Eye (tissue), 1 donor: ENCODE data around the gene MATN4.
A peak's percentile ranks its signal among the peaks of the same experiment; 100 is the strongest.

ENCODE experiments used
- DNase-seq: peaks from one replicate; pipeline ENCODE4 v3.0.0-alpha.2; 2015

Gene MATN4

GRCh38 chr20:45340951-45341350 lies 32.9 kb upstream of the MATN4 start:
- DNase-seq, result no peak

DNA sequence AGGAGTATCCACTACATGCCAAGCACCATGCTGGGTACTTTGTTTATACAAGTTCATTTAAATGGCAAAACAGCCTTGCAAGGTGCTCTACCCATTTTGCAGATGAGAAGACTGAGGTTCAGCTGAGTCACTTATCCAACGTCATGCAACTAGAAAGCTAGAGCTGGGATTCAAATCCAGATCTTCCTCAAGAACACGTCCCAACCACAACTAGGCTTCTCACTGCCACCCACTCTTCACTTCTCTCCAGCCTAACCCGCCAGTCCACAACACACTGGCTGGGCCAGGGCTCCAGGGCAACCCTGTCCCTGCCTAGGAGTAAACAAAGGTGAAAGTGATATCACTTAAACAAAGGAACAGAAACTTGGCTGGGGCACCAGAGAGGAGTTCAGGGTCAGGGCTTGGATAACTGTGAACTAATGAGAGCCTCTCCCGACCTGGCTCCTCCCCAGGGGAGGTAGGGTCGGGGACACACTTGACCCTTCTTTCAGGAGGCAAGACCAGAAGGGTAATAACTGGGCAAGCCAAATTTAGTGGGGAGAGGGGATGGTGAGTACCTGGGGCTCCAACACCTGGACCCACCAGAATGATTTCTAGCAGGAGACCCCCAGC lies 32.2 kb upstream of the MATN4 start:
- DNase-seq, result no peak

- no peak for DNase-seq
Observed at GRCh38 chr20:45339799-45340198, 31.7 kb upstream of the MATN4 start.

DNA sequence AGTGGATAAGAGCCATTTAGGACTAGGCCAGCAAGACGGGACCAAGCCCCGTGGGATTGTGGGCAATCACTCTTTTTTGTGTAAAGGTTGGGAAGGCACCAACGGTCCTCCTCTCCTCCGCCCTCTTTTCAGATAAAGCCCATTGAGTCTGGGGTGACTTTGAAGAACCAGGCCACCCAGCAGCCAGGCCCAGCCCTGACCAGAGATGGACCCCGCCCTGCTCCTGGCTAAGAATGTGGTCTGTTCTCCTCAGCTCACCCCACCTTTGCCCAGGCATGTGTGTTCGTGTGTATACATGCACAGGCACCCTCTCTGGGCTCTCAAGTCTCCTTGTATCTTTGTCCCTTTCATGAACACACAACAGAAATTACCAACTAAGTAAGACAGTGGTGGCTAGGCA lies 31.0 kb upstream of the MATN4 start:
- DNase-seq, result no peak

DNA sequence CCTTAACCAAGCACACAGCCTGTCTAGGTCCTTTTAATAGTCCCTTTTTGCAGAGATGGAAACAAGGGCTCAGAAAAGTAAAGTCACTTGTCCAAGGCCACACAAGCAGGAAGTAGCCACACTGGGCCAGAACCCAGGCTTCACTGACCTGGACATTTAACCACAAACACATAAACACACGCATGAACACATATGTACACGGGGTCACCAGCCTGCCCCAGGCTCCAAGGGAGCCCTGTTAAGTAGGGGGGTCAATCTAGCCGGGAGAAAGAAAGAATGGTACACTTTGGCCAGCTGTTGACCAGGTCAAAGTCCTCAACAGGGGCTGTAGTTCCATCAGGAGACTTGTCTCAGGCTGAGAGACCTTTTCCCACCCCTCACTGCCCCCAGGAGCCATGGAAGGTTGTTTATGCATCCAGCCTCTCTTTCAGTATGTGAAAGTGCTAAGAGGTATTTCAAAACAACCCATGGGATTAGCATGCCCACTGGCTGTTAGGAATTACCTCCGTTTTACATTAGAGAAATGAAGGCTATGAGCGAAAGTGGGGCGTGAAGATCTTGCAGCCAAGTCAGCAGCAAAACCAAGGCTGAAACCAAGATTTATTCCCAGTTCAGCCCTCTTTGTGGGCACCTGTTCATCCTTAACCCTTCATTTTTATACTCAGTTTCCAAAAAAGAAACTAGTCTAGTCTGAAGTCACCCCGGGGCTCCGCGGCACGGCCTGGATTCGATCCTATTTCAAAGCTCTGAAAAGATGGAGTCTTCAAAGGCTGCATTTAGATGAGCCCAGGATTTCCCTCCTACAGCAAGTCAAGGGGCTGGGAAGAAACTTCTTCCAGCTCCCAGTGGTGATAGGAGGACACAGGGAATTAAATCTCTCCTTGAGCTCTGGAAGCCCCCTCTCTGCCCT lies 30.3 kb upstream of the MATN4 start:
- DNase-seq, result peak; percentile 35

- peak; percentile 24 for DNase-seq
Observed at GRCh38 chr20:45337367-45338120, 29.4 kb upstream of the MATN4 start.

DNA sequence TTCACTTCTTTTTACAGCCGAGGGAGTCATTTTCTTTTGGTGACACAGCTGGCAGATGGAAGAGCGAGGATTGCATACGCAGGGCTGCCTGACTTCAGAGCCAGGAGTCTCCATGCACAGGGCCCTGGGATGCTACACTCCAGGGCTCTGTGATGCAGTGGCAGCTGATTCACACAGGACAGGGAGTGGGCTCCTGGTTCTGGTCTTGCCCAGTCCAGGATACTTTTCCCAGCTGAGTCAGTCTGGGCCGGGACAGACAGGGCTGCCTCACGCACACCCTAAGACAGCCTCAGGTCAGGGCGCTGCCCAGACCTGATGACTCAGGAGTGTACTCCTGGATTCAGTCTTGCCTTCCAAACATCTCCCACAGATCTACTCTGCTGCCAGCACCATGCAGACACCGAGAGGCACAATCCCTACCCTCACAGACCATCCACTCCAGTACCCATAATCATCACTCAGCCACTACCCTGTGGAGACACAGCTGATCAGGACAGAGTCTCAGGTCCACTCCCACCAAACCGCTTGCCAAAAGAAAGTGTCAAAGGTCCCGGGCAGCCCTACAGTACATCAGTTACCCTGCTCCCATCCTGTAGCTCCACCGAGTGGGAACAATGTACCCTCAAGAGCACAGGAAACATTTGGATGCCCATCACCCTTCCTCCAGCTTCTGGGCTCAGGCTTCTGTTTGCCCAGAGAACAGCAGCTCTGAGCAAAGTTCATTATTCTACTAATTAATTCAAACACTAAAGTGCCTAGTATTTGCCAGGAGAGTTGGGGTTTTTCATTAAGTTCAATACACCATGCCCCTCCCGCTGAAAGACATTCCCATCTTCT lies 28.6 kb upstream of the MATN4 start:
- DNase-seq, result no peak

DNA sequence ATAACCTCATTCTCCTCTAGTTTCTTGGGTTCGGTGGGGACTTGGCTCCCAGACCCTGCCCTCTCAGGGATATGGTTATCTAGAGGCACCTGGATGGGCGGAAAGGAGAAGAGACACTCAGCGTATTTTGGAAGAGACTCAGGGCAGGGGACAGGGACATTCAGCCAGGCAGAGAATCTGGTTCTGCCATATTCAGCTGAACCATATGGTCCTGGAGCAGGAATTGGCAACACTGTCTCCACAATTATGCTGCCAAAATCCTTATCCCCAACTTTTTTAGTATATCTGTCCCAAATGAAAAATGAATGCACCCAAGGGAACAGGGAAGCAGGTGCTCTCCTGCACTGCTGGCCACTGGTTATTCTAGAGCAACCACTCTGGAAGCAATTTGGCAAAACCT lies 22.4 kb upstream of the MATN4 start:
- DNase-seq, result no peak

- DNase-seq, result no peak
Observed at GRCh38 chr20:45329497-45330319, 21.6 kb upstream of the MATN4 start.

- no peak for DNase-seq
Observed at GRCh38 chr20:45328451-45328850, 20.4 kb upstream of the MATN4 start.

- DNase-seq, result peak; percentile 61
Observed at GRCh38 chr20:45325371-45325770, 17.3 kb upstream of the MATN4 start.

- DNase-seq, result no peak
Observed at GRCh38 chr20:45323731-45324130, 15.6 kb upstream of the MATN4 start.

- DNase-seq, result peak; percentile 30
Observed at GRCh38 chr20:45322952-45323383, 14.9 kb upstream of the MATN4 start.

GRCh38 chr20:45320948-45321595 lies 13.0 kb upstream of the MATN4 start:
- no peak for DNase-seq

DNA sequence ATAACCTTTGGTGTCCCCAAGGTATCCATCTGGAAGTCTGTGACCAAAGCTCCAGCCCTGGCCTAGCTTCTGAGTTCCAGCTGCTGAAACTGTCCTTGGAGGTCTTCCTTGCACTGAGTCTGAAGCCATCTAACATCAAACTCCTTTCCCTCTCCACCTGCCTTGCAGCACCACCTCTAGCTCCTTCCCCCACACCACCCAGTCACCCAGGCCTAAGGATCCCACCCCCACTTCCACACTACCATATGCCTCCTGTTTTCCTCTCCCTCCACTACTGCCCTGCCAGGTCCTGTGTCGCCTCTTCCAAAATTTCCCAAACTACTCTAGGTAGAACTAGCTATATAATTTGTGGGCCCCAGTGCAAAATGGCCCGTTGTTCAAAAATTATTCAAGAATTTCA lies 10.8 kb upstream of the MATN4 start:
- DNase-seq, result no peak

- no peak for DNase-seq
Observed at GRCh38 chr20:45318386-45318939, 10.4 kb upstream of the MATN4 start.

GRCh38 chr20:45317826-45318225 lies 9.7 kb upstream of the MATN4 start:
- DNase-seq, result no peak

GRCh38 chr20:45316150-45317080 lies 8.3 kb upstream of the MATN4 start:
- DNase-seq, result no peak

DNA sequence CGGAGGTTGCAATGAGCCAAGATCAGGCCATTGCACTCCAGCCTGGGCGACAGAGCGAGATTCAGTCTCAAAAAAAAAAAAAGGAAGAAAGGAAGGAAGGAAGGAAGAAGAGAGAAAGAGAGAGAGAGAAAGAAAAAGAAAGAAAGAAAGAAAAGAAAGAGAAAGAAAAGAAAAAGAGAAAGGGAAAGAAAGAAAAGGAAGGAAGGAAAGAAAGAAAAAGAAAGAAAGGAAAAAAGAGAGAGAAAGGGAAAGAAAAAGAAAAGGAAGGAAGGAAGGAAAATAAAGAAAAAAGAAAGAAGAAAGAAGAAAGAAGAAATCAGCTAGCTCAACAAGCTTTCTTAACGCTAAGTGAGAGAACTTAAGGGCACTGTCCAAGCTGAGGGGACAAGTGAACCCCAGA lies 7.6 kb upstream of the MATN4 start:
- no peak for DNase-seq

- no peak for DNase-seq
Observed at GRCh38 chr20:45313943-45314342, 5.8 kb upstream of the MATN4 start.
